Fibroblast of peridontal ligament (primary cell): ENCODE data around the gene NAXE.
"Not testable (repeated sequence)": the region's sequence is repeated elsewhere in the genome, so short reads cannot be mapped to it uniquely, and the experiment has no call there.

ENCODE experiments used
- DNase-seq: peaks from one replicate; pipeline ENCODE4 v3.0.0-alpha.2; 2010; ENCODE audit errors: extremely low read depth

Gene NAXE

GRCh38 chr1:156571261-156571852 is 20.2 kb upstream of the NAXE start:
- DNase-seq, result peak; percentile 95

- DNase-seq, result peak; percentile 69
Measured at GRCh38 chr1:156571919-156572662, 19.5 kb upstream of the NAXE start, which contains the start of gene IQGAP3. IQGAP3 (minus strand) TSS chr1:156572565; CDS start chr1:156572529, 36 bp downstream.

DNA sequence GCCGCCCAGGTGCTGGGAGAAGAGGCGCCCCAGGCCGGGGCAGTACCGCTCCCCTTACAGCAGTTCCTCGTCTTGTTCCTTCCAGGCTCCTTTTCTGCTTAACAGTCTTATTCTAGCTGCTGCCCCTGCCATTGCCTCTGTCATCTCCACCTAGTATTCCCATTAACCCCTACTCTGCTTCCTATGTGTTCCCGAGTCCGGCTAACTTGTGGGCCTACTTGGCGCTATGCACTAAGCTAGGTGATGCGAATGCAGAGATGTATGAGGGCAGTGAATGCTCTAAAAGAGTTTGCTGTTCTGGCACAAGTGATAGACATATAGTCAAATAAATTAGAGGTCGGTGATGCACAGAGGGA is 18.9 kb upstream of the NAXE start:
- no peak for DNase-seq

GRCh38 chr1:156574039-156574633 is 17.4 kb upstream of the NAXE start:
- DNase-seq, result no peak

DNA sequence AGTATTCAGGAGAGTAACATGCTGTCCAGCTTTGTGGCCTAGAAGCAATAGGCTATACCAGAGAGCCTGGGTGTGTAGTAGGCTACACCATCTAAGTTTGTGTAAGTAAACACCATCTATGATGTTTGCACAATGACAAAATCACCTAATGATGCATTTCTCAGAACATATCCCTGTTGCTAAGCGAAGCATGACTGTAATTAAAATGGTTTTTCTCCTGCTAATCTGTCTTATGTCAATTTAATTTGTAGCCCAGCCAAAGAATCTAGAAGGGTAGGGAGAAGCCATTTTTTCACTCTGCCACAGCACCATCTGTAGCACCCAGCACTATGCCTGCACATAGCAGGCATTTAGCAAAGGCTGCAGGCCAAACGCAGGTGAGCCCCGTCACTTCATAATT is 14.0 kb upstream of the NAXE start:
- DNase-seq, result no peak

DNA sequence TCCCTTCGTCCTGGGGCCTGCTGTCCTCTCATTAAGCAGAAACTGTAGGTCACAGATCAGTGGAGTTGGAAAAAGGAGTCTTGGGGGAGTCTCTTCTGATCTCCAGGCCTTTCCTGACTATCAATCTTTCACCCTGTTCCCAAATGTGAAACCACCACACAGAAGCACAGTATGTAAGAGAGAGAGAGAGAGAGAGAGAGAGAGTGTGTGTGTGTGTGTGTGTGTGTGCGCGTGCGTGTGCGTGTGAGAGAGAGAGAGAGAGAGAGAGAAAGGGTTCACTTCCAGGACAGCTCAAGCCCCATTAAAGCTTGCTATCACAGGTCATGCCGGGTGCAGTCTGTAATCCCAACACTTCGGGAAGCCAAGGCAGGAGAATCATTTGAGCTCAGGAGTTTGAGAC is 13.5 kb upstream of the NAXE start:
- no peak for DNase-seq

GRCh38 chr1:156579472-156579871 is 12.1 kb upstream of the NAXE start, which contains the start of gene TTC24:
TTC24 (plus strand) TSS chr1:156579723; CDS start chr1:156581365, 1,642 bp downstream.
- DNase-seq, result no peak

DNA sequence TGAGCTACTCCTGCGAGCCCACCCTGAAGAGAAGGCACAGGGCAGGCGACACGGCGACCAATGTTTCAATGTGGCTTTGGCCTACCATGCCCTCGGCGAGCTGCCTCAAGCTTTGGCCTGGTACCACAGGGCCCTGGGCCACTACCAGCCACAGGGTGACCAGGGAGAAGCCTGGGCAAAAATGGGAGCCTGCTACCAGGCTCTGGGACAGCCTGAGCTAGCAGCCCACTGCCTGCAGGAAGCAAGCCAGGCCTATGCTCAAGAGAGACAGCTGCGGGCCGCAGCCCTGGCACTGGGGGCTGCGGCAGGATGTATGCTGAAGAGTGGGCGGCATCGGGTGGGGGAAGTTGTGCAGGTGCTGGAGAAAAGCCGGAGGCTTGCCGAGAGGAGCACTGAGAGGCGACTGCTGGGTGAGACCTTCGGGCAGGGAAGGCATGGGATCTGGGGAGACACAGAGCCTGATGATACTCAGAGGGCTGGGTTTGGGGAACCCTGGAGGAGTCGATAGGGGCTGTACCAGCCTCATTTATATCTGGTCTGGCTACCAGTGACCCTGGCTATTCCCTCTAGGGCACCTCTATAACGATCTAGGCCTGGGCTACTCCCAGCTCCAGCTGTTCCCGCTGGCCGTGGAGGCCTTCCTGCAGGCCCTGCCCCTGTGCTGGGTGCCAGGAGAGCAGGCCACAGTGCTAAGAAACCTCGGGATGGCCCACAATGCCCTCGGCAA is 9.8 kb upstream of the NAXE start:
- no peak for DNase-seq

DNA sequence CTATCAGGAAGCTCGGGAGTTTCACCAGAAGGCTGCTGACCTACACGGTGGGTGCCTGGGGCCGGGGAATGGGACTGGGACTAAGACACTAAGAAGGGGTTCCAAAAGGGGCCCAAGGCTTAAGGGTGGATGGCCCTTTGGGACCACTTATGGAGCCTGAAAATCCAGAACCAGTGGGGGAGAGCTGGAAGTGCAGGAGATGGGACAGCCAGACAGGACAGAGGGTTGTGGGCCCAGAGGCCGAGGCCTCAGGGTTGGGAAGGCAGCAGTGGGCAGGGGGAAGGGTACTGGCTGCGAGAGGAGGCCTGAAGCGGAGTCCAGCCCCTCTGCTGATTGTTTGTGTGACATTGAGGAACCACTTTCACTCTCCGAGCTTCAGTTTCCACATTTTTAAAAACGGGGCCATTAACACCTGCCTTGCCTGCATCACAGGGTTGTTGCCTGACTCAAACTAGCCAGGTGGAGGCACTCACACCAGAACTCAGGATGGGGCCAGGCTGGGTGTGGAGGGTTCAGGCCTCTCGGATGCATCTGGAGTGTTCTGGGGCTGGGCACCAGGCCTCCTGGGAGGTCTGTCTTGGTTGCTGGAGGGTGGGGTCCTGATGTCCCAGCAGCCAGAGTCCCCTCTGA is 9.1 kb upstream of the NAXE start:
- DNase-seq, result no peak

- DNase-seq, result peak; percentile 92
Measured at GRCh38 chr1:156583821-156584622, 7.6 kb upstream of the NAXE start.

GRCh38 chr1:156584813-156585212 is 6.8 kb upstream of the NAXE start:
- DNase-seq, result no peak

DNA sequence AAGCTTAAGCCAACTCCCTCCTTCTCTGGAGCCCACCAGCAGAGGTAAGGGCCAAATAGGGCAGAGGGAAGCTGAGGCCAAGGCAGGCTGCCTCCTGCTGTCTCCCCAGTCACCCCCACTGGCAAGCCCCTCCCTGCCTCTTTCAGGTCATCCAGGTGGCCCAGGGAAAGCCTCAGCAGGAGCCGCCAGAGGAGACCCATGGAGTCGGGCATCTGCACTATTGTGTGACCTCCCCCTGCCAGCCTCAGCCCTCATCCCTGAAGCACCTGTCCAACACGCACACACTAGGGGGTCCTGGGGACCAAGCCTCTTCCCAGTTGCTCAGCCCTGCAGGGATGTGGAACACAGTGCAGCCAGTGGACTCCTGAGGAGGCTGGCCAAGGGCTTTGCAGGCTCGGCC is 5.3 kb upstream of the NAXE start:
- no peak for DNase-seq

GRCh38 chr1:156586892-156587477 is 4.6 kb upstream of the NAXE start:
- no peak for DNase-seq

DNA sequence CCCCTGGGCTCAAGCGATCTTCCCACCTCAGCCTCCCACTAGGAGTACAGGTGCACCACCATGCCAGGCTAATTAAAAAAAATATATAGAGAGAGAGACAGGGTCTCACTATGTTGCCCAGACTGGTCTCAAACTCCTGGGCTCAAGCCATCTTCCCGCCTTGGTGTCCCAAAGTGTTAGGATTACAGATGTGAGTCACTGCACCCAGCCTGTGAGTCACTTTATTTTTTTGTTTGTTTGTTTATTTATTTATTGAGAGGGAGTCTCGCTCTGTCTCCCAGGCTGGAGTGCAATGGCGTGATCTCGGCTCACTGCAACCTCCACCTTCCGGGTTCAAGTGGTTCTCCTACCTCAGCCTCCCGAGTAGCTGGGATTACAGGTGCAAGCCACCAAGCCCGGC is 3.6 kb upstream of the NAXE start:
- DNase-seq, result not testable (repeated sequence)

- no peak for DNase-seq
Measured at GRCh38 chr1:156589546-156589945, 2.0 kb upstream of the NAXE start.

DNA sequence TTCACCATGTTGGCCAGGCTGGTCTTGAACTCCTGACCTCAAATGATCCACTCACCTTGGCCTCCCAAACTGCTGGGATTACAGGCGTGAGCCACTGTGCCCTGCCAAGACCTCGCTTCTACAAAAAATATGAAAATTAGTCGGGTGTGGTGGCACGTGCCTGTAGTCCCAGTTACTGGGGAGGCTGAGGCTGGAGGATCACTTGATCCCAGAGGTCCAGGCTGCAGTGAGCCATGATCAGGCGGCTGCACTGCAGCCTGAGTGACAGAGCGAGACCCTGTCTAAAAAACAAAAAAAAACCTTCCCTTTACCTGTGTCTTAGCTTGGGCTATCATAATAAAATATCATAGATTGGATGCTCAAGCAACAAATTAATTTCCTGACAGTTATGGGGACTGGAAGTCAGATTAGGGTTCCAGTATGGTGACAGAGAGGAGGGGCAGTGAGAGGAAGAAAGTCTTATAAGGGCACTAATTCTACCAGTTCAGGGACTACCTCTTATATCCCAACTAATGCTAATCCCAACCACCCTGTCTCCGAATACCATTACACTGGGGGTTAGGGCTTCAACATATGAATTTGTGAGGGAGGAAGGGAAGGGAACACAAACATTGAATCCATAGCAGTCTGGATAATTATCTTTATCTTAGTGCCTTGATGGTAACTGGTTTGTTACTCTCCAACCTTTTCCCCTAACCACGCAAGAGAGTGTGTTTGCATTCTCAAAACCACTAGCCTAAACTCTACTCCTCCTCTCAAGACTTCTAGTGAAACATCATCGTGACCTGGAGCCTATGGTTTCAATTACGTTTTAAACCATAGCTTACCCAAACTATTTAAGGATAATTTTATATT is 1.0 kb upstream of the NAXE start:
- DNase-seq, result peak; percentile 33

- no peak for DNase-seq
Measured at GRCh38 chr1:156591181-156591431, 470 bp upstream of the NAXE start.

GRCh38 chr1:156592158-156592909 is 758 bp downstream of the NAXE start:
- no peak for DNase-seq

GRCh38 chr1:156592910-156593660 is 1.5 kb downstream of the NAXE start:
- DNase-seq, result no peak
